NAMALWA (cell line): ENCODE results near the gene YEATS4.

Source experiments
- DNase-seq: peaks from one replicate; pipeline ENCODE4 v3.0.0-alpha.2; 2015; ENCODE audit warnings: low spot score

YEATS4 gene

DNA sequence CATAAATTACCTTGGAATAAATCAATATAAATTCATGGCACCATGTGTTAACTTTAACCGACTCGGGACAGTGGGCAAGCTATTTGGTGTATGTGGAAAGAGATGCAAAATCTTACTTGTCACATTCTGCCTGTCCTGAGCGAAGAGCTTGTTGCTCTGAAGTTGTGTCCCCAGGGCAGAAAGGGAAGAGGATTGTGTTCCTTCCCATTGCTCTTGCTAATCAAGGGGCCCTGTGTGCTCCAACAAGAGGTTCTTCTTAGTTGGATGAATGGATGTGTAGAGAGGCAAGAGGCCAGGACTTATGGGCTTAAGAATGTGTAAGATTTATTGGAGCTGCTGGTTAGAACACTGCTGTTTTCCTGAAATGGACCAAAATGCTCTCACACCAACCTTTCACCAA, 74.1 kb downstream of the YEATS4 start:
- no peak for DNase-seq

DNA sequence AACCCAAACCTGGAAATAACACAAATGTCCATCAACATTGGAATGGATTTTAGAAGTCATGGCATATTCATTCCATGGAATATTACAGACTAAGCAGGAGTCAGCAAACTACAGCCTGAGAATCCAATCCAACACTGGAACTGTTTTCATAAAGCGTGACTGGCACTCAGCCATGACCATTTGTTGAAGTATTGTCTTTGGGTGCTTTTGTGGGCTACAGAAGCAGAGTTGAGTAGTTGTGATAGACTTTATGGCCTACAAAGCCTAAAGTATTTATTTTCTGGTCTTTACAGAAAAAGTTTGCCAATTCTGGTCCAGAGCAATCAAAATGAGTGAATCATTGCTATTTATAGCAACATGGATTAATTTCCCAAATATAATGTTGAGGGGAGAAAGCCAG, 76.1 kb downstream of the YEATS4 start:
- no peak for DNase-seq

DNA sequence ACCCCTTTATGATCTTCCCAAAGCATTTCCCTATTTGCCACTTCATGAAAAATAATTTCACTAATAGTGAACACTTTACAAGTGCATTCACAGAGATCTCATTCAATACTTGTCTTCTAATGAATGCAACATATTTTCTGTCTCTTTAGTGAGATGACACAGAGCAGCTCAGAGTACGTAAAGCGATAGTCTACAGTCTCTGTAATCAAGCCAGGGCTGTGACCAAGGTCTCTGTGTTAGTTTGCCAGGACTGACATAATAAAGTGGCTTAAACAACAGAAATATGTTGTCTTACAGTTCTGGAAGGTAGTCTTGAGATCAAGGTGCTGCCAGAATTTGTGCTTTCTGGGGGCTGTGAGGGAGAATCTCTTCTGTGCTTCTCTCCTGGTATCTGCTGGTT, 77.5 kb downstream of the YEATS4 start:
- DNase-seq: no peak

DNA sequence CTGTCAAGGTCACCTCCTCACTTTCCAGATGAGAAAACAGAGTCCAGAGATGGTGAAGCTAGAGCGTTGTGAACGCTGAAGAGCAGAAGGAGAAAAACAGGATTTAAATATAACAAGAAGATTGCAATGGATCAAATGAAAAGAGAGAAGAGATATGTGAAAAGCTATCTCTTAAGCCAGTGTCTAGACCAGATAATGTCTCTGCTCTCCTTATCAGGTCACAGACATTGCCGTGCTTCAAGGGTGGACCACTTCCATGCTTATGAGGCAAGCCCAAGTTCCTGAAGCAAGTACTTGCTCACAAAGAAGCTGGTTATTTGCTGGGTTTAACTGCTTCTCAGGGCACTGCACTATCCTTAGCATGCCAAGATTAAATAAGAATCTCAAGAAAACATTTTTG, 79.0 kb downstream of the YEATS4 start:
- DNase-seq: no peak

DNA sequence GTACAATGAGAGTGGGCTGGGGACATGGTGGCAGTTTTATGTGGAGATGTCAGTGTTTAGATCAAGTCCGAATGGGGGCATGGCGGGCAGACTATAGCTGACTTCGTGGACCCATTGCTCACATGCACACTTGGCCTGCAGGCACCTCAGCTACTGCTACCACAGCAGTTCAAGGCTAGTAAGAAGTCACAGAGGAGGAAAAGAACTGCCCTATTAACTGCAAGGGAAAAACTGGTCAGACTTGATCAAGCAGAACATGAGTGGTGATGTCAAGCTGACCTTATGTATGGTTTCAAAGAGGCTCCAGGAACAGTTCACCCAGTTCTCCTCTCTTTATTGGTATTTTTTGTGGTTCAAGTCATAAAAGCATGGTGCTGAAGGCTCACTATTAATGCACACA, 80.5 kb downstream of the YEATS4 start:
- DNase-seq: no peak
